OCI-LY1 (cell line): ENCODE measurements around the gene CGB3.

ENCODE experiments used
- EZH2 ChIP-seq: fragments of 200-600 bp; sonication (generic), shearing (Covaris generic); IDR thresholded peaks from 2 replicates; pipeline ENCODE4 v1.8.0; 2017; ENCODE audit warnings: borderline replicate concordance, mixed run types, mild to moderate bottlenecking, antibody characterized with exemption, low read length, moderate library complexity, mixed read lengths
- TF ChIP-seq, protein P1 (sequence below): fragments of 200-600 bp; sonication (generic), shearing (Covaris generic); IDR thresholded peaks from 2 replicates; pipeline ENCODE4 v1.5.1; 2017; ENCODE audit warnings: mild to moderate bottlenecking, antibody characterized with exemption, low read length, moderate library complexity, mixed read lengths

- TF ChIP-seq, protein P1, sequence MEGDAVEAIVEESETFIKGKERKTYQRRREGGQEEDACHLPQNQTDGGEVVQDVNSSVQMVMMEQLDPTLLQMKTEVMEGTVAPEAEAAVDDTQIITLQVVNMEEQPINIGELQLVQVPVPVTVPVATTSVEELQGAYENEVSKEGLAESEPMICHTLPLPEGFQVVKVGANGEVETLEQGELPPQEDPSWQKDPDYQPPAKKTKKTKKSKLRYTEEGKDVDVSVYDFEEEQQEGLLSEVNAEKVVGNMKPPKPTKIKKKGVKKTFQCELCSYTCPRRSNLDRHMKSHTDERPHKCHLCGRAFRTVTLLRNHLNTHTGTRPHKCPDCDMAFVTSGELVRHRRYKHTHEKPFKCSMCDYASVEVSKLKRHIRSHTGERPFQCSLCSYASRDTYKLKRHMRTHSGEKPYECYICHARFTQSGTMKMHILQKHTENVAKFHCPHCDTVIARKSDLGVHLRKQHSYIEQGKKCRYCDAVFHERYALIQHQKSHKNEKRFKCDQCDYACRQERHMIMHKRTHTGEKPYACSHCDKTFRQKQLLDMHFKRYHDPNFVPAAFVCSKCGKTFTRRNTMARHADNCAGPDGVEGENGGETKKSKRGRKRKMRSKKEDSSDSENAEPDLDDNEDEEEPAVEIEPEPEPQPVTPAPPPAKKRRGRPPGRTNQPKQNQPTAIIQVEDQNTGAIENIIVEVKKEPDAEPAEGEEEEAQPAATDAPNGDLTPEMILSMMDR: peak; percentile 59
- no peak for TF ChIP-seq EZH2
These were observed 6.3 kb downstream of the CGB3 start for GRCh38 chr19:49017666-49018351.
